HG02759 (cell line): ENCODE measurements around the gene ST7L.

Source experiments
- ATAC-seq: cut with Tn5 transposase; IDR thresholded peaks from one replicate; pipeline ENCODE4 v1.9.1; 2021; ENCODE audit warnings: mild to moderate bottlenecking, moderate library complexity; ENCODE audit not compliant: unreplicated experiment

ST7L gene

DNA sequence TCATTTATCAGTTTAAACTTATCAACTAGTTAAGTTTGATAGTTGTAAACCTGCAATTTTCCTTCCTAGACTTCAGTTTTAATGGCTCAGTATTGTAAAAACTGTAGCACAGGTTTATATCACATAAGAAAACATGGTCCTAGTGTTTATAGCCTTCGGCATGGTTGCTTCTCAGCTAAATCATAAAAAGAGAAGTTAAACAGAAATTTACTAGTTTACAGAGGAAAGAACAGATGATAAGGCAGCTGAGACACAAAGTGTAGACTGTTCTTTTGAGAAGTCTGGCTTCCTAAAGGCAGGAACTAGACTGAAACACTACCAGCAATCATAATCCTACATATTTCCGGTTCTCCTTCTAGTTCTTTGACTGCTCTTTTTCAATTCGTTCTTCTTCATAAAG, 70.4 kb downstream of the ST7L start:
- no peak for ATAC-seq

GRCh38 chr1:112546076-112546475, 72.9 kb downstream of the ST7L start:
- no peak for ATAC-seq

DNA sequence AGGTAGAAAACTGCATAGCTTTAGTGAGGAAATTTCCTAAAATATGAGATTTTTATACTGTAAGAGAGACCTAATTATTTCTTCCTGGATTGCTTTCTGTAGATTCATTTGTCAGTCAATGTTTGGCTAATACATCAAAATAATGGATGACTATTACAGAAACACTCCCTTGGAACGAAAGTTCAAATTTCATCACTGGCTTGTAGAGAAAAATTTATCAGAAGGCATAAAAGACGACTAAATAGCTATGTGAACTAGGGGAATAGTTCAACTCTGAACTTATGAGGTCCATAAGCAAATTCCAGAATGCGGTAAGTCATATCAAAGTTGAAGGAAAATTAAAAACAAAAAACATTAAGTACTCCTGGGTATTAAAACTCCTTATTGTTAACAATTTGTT, 74.2 kb downstream of the ST7L start:
- no peak for ATAC-seq

DNA sequence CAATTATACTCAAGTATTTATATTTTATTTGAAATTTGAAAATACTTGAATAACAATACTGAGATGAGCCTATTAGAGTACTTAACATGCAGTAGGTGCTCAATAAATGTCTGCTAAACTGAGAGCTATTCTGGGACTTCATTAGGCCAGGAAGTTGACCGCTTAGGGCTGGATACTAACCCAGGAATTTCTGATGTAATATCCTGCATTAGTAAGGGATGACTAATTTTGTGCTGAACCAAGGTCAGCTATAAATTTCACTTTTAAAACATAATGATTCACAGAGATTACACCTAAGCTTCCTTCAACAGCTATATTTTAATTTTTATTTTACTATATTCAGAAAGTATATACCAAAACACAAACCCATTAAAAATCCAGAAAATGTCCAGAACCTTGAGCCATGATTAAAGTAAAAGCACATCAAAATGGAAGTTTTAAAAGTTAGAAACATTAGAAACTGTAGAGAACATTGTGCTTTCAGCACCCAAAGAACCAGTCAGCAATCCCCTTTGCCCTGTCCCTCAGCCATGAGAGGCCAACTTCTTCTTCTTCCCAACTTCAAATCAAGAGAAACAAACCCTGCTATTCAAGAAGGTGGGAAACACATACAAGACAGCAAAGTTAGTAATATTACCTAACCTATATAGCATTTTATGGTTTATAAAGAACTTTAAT, 74.8 kb downstream of the ST7L start:
- no peak for ATAC-seq

DNA sequence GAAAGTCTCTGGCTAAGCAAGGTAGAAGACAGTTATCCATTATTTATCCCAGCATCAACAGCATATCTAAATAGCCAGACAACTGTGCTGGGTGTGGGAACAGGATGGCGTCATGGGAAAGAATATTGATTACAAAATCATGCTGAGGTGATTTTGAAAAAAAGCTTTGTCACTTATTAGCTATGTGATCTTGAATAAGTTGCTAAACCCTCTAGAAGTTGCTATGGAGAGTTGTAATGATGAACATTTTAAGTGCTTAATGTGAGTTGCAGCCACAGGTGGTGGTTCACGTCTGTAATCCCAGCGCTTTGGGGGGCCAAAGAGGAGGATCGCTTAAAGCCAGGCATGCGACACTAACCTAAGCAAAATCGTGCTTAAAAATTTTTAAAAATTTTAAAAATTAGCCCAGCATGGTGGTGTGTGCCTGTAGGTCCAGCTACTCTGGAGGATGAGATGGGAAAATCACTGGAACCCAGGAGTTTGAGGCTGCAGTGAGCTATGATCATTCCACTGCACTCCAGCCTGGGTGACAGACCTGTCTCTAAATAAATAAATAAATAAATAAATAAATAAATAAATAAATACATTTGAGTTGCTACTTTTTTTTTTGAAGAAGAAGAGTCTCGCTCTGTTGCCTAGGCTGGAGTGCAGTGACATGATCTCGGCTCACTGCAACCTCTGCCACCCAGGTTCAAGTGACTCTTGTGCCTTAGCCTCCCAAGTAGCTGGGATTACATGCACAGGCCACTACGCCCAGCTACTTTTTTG, 76.6 kb downstream of the ST7L start:
- ATAC-seq: no peak

GRCh38 chr1:112541299-112541698, 77.6 kb downstream of the ST7L start:
- no peak for ATAC-seq

DNA sequence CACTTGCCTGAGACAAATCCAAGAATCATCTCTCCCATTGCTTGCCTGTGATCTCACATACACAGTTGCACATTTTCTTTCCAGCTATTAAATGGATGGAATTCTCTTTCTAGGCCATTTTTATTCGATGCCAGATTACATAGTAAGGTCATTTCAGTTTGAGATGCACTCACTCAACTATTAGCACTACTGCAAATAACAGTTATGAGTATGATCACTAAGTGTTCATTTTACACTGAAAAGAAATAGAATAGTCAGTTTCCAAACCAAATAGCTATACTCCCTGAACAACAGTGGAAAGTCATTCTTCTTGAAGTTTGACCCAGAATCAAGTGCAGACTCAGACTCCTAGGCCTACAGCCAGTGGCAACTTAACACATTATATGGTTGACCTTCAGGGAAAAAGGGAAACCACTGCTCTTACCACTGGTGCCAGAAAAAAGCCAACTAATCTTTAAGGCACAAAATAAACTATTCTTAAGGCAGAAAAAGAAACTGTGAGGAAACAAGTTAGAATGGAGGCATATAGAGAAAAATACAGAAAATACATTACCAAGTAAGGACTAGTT, 78.6 kb downstream of the ST7L start:
- no peak for ATAC-seq

- no peak for ATAC-seq
These were observed 80.1 kb downstream of the ST7L start for GRCh38 chr1:112538883-112539282.

DNA sequence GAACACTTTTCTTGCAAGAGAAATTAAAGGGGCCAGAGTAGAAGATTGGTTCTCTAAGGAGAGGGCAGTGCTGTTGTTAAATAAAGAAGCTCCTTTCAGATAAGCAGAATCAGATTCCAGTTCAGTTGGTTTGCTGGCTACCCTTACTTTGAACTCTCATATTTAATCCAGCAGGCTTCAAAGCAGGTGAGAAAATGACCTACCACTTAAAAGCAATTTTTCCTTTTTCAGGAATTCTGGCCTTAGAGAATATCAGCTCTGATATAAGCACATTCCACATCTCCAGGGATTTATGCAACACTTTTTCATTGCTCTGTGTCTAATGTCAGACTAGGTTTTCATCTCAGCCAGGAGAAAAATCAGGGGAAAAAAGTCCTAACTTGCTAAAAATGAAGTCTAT, 81.5 kb downstream of the ST7L start:
- ATAC-seq: no peak

DNA sequence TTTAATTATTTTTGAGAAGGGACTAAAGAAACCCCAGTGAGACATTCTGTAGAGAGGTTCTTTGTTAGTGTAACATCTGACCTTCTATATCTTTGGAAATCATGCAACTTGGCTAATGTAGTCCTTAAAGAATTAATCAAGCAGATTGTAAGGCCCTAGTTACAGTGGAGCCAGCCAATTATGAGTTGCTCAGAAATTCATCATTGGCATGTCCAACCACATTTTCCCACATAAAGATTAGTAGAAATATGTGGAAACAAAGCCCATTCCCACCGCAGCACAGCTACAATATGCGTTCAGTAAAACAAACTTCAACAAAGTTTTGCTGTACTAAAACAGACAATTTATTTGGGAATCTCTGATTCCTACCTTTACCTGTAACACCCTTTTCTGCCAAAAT, 82.4 kb downstream of the ST7L start:
- no peak for ATAC-seq

- ATAC-seq: no peak
These were observed 85.9 kb downstream of the ST7L start for GRCh38 chr1:112533029-112533428.

DNA sequence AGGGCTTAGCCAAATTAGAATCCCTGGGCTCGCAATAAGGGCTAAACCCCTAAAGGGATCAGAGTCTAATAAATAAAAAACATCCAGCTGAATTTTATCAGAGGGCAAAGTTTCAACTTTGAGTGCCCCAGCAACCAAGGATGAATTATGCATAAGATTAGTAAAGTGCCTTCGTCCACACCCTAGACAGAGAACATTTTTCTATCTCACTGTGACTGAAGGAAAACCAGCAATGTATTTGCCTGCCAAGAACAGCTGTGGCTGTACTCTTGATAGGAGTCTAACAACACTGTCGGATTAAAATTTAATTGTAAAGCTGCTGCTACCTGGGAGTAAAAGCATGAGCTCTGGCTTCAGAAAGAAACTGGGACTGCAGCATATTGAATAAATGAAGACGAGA, 86.9 kb downstream of the ST7L start:
- ATAC-seq: no peak

DNA sequence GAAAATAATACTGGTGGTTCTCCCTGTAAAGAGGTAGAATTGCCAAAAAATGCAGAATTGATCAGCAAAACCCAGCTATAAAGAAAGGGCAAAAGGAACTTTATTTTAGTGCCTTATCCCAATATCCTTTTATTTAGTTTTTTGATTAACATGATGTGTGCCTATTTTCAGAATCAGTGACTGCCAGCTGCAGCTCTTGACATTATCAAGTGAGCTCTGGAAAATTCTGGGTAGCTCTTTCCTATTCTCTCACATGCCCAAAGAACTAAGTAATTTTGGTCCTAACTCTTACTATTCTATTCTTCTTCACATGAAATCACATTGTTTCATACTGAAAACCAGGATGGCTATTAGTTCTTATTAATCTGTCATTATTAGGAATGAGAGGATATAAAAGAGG, 88.1 kb downstream of the ST7L start:
- ATAC-seq: no peak

DNA sequence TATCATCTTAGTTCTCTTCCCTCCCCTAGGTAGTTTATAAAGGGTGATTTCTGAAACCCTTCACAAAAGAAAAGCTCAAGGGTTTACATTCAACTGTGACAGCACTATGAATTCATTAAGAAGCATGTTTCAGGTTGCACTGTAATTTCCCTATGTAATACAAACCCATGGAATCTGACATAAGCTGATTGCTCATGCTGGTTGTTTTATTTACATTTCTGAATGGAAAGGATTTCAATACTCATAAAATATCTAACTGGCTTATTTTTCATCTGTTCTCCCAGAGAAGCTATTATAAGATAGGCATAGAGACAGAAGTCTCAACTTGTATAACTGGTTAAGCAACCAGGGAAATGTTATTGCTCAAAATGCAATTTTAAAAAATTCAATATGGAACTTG, 89.6 kb downstream of the ST7L start:
- ATAC-seq: no peak

DNA sequence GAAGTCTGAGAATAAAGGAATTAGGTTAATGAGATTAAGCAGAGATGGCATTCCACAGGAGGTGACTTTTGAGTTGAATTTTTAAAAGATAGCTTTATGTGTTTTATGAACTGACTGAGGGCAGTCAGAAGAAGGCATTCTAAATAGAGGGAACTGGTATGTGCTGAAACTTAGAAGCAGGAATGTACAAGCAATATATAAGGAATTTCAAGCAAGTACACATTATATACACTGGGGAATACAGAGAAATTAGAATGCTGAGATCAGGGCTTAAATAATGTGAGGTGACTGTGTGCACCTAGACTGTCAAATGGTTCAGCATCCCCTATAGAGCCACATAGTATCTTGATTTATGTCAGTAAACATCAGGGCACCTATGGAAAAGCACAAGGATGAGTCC, 90.9 kb downstream of the ST7L start:
- no peak for ATAC-seq

GRCh38 chr1:112527266-112528010, 91.5 kb downstream of the ST7L start:
- no peak for ATAC-seq

- no peak for ATAC-seq
These were observed 94.0 kb downstream of the ST7L start for GRCh38 chr1:112524986-112525385.

DNA sequence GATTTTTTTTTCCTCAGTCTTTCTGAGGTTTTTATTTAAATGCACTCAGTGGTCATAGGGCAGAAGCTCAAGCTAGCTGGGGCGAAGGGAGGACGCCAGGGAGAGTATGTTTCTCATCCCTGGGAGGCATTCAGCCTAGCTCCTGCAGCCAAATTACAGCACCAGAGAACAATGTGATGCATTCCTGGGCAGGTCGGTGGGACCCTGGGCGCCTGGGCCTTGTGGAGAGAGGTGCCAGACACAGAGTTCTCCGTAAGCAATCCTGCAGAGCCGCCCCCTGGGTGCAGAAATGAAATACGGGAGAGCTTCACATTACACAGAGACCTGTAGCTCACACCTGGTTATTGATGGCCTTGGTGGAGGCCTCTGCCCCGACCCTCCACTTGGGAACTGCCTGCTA, 94.7 kb downstream of the ST7L start:
- ATAC-seq: no peak

- no peak for ATAC-seq
These were observed 96.3 kb downstream of the ST7L start for GRCh38 chr1:112522621-112523020.

- no peak for ATAC-seq
These were observed 98.8 kb downstream of the ST7L start for GRCh38 chr1:112520166-112520565.

DNA sequence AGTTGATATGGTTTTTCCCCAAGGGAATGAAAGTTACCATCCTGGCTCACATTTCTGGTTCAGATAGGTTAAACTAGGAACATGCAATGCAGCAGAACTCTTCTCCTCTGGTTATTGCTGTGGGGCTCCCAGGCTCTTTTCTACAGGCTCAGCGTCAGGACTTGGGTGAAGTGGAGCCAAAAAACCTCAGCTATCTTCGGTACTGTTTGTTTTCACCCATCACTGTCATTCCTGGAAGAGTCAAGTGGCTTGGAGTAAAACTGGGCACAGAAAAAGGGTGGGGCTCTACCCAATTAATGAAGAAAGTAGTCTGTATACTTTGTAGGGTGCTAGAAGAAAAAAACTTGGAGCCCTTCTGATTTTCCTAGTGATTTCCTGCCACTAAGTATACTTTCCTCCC, 100.8 kb downstream of the ST7L start:
- no peak for ATAC-seq

- no peak for ATAC-seq
These were observed 101.3 kb downstream of the ST7L start for GRCh38 chr1:112517646-112518045.
